ENCODE measurements around the gene SEH1L.

DNA sequence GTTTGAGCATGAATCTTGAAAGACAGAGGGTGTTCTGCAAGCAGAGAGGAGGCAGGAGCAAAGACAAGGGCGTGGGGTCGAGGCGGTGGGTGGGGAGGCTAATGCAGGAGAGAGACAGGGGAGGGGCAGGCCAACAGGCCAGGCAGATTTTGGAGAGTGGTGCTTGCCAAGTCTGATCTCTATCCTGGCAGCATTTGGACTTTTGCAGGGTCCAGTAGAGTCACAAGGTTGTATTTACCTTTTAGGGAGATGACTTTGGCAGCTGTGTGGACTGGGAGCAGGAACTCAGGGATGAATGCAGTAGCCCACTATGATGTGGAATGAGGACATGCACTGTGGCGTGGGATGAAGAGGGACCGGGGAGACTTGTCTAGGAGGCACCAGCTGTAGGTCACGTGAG is 27.7 kb downstream of the SEH1L start:
- TF ChIP-seq, protein P1, sequence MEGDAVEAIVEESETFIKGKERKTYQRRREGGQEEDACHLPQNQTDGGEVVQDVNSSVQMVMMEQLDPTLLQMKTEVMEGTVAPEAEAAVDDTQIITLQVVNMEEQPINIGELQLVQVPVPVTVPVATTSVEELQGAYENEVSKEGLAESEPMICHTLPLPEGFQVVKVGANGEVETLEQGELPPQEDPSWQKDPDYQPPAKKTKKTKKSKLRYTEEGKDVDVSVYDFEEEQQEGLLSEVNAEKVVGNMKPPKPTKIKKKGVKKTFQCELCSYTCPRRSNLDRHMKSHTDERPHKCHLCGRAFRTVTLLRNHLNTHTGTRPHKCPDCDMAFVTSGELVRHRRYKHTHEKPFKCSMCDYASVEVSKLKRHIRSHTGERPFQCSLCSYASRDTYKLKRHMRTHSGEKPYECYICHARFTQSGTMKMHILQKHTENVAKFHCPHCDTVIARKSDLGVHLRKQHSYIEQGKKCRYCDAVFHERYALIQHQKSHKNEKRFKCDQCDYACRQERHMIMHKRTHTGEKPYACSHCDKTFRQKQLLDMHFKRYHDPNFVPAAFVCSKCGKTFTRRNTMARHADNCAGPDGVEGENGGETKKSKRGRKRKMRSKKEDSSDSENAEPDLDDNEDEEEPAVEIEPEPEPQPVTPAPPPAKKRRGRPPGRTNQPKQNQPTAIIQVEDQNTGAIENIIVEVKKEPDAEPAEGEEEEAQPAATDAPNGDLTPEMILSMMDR (optimal IDR thresholded peaks at IDR 0.05 in 1 of 3, IDR thresholded peaks at IDR 0.05 in 1 of 3, conservative IDR thresholded peaks at IDR 0.05 in 1 of 3; ENCODE audit: extremely low read depth in 1 of 3, insufficient read depth in 2 of 3, low read length in 3 of 3), result no peak
- no peak for TF ChIP-seq EZH2 (IDR thresholded peaks at IDR 0.05; ENCODE audit: low read length)

Data from keratinocyte (primary cell).